HUES64 (cell line): ENCODE measurements around the gene CRACR2A.

ENCODE experiments used
- H3K27ac ChIP-seq: 2 replicates; pipeline ENCODE4 v1.7.0; 2013; ENCODE audit warnings: low read depth, low read length, inconsistent platforms
- H3K27me3 ChIP-seq: 2 replicates; pipeline ENCODE4 v1.6.1; 2013; ENCODE audit warnings: mild to moderate bottlenecking, low read length; ENCODE audit not compliant: insufficient read depth
- H3K36me3 ChIP-seq: 2 replicates; pipeline ENCODE4 v1.6.1; 2013; ENCODE audit warnings: mild to moderate bottlenecking, low read length; ENCODE audit not compliant: insufficient read depth
- H3K4me1 ChIP-seq: 2 replicates; pipeline ENCODE4 v1.6.1; 2013; ENCODE audit warnings: mild to moderate bottlenecking, low read length, moderate library complexity; ENCODE audit not compliant: insufficient read depth
- H3K4me3 ChIP-seq: 2 replicates; pipeline ENCODE4 v1.5.1; 2013; ENCODE audit warnings: mild to moderate bottlenecking, low read length, moderate library complexity
- H3K9ac ChIP-seq: 2 replicates; pipeline ENCODE4 v1.6.1; 2013; ENCODE audit warnings: mild to moderate bottlenecking, low read depth, low read length
- H3K9me3 ChIP-seq: 2 replicates; pipeline ENCODE4 v1.6.1; 2013; ENCODE audit warnings: low read depth, low read length; ENCODE audit not compliant: insufficient read depth
- WGBS: fragments of 150-250, 120-280 bp; methylation state at CpG from one replicate; pipeline ENCODE4 v1.1.7; 2013; ENCODE audit warnings: missing lambda C conversion rate; 5-methylcytosine and 5-hydroxymethylcytosine counted together

Gene CRACR2A

DNA sequence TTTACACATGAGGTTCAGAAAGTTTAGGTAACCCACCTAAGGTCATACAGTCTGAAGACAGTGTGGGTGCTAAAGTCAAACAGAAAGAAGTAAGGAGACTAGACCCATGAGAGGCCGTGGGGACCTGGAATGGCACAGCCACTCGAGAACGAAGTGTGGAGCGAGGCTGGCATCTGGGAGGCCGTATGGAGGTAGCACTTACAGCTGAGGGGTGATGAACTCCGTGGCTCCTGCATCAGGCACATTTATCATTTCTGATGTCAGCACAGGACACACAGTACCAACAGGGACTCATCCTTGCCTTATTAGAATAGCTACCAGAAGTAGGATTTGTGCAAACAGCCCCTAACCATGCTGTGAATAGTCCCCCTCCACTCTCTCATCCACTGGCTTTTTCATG is 30.5 kb downstream of the CRACR2A start:
- Histone ChIP-seq H3K4me1 (peaks cover 9% of the 10 kb centered on the region; the same call in 1 of the 2 replicates), H3K9ac (no peak overlapping the region), H3K36me3 (no peaks in the 10 kb centered on the region), H3K27ac (no peak overlapping the region), H3K9me3 (peaks cover 22% of the 10 kb centered on the region), H3K27me3 (no peaks in the 10 kb centered on the region), H3K4me3 (no peak overlapping the region)
- 93% methylated on average over 6 of the region's 6 CpGs for WGBS

- Histone ChIP-seq H3K27ac (no peak overlapping the region), H3K36me3 (no peaks in the 10 kb centered on the region), H3K9ac (no peak overlapping the region), H3K4me3 (no peak overlapping the region), H3K4me1 (peaks cover 7% of the 10 kb centered on the region; the same call in 1 of the 2 replicates), H3K9me3 (peaks cover 22% of the 10 kb centered on the region), H3K27me3 (no peaks in the 10 kb centered on the region)
- WGBS: 89% methylated on average over 4 of the region's 4 CpGs
Observed at GRCh38 chr12:3720772-3721171, 32.1 kb downstream of the CRACR2A start.

GRCh38 chr12:3718100-3718499 is 34.8 kb downstream of the CRACR2A start:
- H3K36me3 ChIP-seq: no peaks in the 10 kb centered on the region

GRCh38 chr12:3717283-3717898 is 35.5 kb downstream of the CRACR2A start:
- H3K36me3 ChIP-seq: no peaks in the 10 kb centered on the region
- H3K27me3 ChIP-seq: no peaks in the 10 kb centered on the region
- peaks cover 10% of the 10 kb centered on the region; the same call in 1 of the 2 replicates for H3K4me1 ChIP-seq
- H3K27ac ChIP-seq: no peak overlapping the region
- no peak overlapping the region for H3K9ac ChIP-seq
- H3K9me3 ChIP-seq: peaks cover 9% of the 10 kb centered on the region
- no peak overlapping the region for H3K4me3 ChIP-seq
- WGBS: 96% methylated on average over 9 of the region's 9 CpGs

More at GRCh38 chr12:3718100-3718499, 34.8 kb downstream of the CRACR2A start:
- H3K9ac ChIP-seq: no peak overlapping the region
- H3K4me3 ChIP-seq: no peak overlapping the region
- H3K4me1 ChIP-seq: peaks cover 9% of the 10 kb centered on the region; the same call in 1 of the 2 replicates
- H3K27ac ChIP-seq: no peak overlapping the region
- no peaks in the 10 kb centered on the region for H3K27me3 ChIP-seq
- WGBS: 83% methylated on average over 4 of the region's 4 CpGs
- H3K9me3 ChIP-seq: peaks cover 16% of the 10 kb centered on the region

GRCh38 chr12:3715999-3716398 is 36.9 kb downstream of the CRACR2A start:
- no peak overlapping the region for H3K9ac ChIP-seq
- H3K27ac ChIP-seq: no peak overlapping the region
- no CpG with 5 or more reads among the region's 1 CpG for WGBS
- no peaks in the 10 kb centered on the region for H3K27me3 ChIP-seq
- no peaks in the 10 kb centered on the region for H3K36me3 ChIP-seq
- no peaks in the 10 kb centered on the region for H3K9me3 ChIP-seq
- peaks cover 10% of the 10 kb centered on the region; the same call in 1 of the 2 replicates for H3K4me1 ChIP-seq
- H3K4me3 ChIP-seq: no peak overlapping the region

DNA sequence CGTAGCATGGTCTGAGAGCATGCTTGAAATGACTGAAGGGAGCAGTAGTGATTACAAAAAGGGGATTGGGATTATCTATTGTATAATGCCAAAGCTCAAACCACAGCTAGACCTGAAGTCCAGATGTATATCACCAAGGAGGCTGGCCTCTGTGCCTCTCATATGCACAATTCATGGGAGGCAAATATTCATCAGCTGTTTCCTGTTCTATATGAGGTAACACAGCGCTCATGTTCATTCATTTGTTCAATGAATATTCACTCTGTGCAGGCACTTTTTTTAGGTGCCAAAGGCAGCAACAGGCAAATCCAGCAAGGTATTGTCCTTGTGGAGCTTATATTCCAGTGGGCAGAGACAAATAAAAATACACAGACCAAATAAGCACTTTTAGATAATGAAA is 39.0 kb downstream of the CRACR2A start:
- H3K4me3 ChIP-seq: no peak overlapping the region
- WGBS: 90% methylated on average over 2 of the region's 2 CpGs
- H3K36me3 ChIP-seq: no peaks in the 10 kb centered on the region
- H3K27me3 ChIP-seq: no peaks in the 10 kb centered on the region
- peaks cover 10% of the 10 kb centered on the region; the same call in 1 of the 2 replicates for H3K4me1 ChIP-seq
- no peaks in the 10 kb centered on the region for H3K9me3 ChIP-seq
- no peak overlapping the region for H3K9ac ChIP-seq
- no peak overlapping the region for H3K27ac ChIP-seq

- no peak overlapping the region for H3K27ac ChIP-seq
- WGBS: 30% methylated on average over 4 of the region's 4 CpGs
- H3K4me1 ChIP-seq: peaks cover 10% of the 10 kb centered on the region; the same call in 1 of the 2 replicates
- no peaks in the 10 kb centered on the region for H3K27me3 ChIP-seq
- no peak overlapping the region for H3K4me3 ChIP-seq
- H3K9ac ChIP-seq: no peak overlapping the region
- H3K36me3 ChIP-seq: no peaks in the 10 kb centered on the region
- no peaks in the 10 kb centered on the region for H3K9me3 ChIP-seq
Observed at GRCh38 chr12:3713483-3713882, 39.4 kb downstream of the CRACR2A start.

DNA sequence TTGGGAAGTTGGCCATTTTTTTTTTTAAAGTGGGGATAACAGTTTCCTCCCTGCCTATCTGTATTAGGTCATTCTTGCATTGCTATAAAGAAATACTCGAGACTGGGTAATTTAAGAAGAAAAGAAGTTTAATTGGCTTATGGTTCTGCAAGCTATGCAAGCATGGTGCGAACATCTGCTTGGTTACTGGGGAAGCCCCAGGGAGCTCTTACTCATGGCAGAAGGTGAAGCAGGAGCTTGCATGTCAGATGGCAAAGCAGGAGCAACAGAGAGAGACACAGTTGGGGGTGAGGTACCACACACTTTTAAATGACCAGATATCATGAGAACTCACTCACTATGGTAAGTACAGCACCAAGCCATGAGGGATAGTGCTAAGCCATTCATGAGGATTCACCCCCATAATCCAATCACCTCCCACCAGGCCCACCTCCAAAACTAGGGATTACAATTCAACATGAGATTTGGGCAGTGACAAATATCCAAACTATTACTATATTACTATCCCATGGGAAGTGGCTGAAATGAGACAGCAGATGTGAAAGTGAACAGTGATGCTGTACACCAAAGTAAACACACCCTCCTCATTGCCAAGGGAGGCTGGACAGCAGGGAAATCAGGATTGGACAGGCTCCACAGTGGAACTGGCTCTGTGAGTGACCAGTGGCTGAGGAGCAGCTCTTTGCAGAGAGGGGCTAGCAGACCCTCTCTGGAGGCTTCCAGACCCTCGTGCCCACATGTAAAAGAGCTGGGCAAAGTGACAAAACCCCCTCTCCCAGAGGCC is 40.5 kb downstream of the CRACR2A start:
- Histone ChIP-seq H3K27ac (no peak overlapping the region), H3K4me3 (no peak overlapping the region), H3K4me1 (peaks cover 10% of the 10 kb centered on the region; the same call in 1 of the 2 replicates), H3K36me3 (no peaks in the 10 kb centered on the region), H3K9me3 (no peaks in the 10 kb centered on the region), H3K27me3 (no peaks in the 10 kb centered on the region), H3K9ac (no peak overlapping the region)
- 84% methylated on average over 3 of the region's 3 CpGs for WGBS

DNA sequence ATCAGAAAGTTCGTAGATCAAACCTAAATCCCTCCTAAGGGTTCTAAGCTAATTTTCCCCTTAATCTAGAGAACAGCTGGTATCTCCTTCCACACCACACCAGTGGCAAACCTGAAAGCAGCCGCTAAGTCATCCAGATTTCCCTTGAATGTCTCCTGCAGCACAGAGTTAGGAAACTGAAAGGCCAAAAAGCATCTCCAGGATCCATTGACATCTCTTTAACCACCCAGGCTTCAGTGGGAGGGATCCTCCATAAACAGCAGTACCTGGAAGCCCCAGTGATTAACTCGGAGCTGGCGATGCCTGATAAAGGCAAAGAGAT is 47.6 kb downstream of the CRACR2A start:
- no peaks in the 10 kb centered on the region for H3K4me1 ChIP-seq
- no peaks in the 10 kb centered on the region for H3K27me3 ChIP-seq
- 86% methylated on average over 4 of the region's 4 CpGs for WGBS
- H3K9ac ChIP-seq: no peak overlapping the region
- H3K27ac ChIP-seq: no peak overlapping the region
- no peak overlapping the region for H3K4me3 ChIP-seq
- 0 out of 2 replicates have a peak, but pooled peaks cover 3% of the 10 kb centered on the region for H3K9me3 ChIP-seq
- H3K36me3 ChIP-seq: no peaks in the 10 kb centered on the region

DNA sequence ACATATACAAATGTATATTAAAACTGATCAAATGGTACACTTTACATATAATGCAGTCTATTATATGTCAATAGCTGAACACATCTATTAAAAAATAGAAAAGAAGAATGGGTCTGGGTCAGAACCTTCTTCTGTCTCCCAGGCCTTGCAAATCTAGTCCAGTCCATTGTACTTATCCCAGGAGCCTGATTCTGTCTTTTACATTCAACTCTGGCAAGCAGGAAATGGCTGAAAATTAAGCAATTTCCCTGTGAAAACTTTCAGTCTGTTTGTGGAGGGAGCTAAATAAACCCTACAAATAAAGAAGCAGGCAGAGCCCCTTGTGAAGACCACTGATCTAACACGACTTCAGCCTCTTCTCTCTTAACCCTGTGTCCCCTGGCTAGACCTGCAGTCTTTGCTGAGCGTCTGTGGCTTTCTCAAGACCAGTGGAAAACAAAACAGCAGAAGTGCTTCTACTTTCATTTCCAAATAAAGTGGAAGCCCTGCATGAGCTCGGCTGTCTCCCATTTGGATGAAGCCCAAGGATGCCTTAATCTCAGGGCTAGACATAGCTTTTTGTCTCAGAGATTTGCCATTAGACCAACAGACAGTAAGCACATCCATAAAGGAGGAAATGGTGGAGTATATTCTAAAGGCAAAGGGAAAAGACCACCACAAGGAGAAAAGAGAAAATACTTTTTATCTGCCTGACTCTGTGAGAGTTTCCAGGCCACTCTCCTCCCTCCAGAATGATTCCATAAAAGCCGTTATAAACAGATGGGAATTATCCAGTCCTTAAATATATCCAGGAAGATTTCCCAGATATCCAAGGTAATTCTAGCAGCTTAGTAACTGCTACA is 48.2 kb downstream of the CRACR2A start:
- H3K4me3 ChIP-seq: no peak overlapping the region
- 87% methylated on average over 4 of the region's 4 CpGs for WGBS
- H3K27ac ChIP-seq: no peak overlapping the region
- no peak overlapping the region for H3K9ac ChIP-seq
- 0 out of 2 replicates have a peak, but pooled peaks cover 3% of the 10 kb centered on the region for H3K9me3 ChIP-seq
- no peaks in the 10 kb centered on the region for H3K36me3 ChIP-seq
- no peaks in the 10 kb centered on the region for H3K4me1 ChIP-seq
- no peaks in the 10 kb centered on the region for H3K27me3 ChIP-seq

GRCh38 chr12:3700861-3701260 is 52.0 kb downstream of the CRACR2A start:
- H3K27me3 ChIP-seq: no peaks in the 10 kb centered on the region
- no peak overlapping the region for H3K9ac ChIP-seq
- no CpG with 5 or more reads among the region's 1 CpG for WGBS
- 0 out of 2 replicates have a peak, but pooled peaks cover 3% of the 10 kb centered on the region for H3K9me3 ChIP-seq
- H3K36me3 ChIP-seq: no peaks in the 10 kb centered on the region
- H3K4me1 ChIP-seq: no peaks in the 10 kb centered on the region
- H3K27ac ChIP-seq: no peak overlapping the region
- no peak overlapping the region for H3K4me3 ChIP-seq
